GM21423 (cell line): ENCODE measurements around the gene MCHR1.

Source experiments
- ATAC-seq: cut with Tn5 transposase; IDR thresholded peaks from one replicate; pipeline ENCODE4 v1.9.1; 2021; ENCODE audit warnings: mild to moderate bottlenecking, moderate library complexity; ENCODE audit not compliant: unreplicated experiment

MCHR1 gene, protein sequence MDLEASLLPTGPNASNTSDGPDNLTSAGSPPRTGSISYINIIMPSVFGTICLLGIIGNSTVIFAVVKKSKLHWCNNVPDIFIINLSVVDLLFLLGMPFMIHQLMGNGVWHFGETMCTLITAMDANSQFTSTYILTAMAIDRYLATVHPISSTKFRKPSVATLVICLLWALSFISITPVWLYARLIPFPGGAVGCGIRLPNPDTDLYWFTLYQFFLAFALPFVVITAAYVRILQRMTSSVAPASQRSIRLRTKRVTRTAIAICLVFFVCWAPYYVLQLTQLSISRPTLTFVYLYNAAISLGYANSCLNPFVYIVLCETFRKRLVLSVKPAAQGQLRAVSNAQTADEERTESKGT

DNA sequence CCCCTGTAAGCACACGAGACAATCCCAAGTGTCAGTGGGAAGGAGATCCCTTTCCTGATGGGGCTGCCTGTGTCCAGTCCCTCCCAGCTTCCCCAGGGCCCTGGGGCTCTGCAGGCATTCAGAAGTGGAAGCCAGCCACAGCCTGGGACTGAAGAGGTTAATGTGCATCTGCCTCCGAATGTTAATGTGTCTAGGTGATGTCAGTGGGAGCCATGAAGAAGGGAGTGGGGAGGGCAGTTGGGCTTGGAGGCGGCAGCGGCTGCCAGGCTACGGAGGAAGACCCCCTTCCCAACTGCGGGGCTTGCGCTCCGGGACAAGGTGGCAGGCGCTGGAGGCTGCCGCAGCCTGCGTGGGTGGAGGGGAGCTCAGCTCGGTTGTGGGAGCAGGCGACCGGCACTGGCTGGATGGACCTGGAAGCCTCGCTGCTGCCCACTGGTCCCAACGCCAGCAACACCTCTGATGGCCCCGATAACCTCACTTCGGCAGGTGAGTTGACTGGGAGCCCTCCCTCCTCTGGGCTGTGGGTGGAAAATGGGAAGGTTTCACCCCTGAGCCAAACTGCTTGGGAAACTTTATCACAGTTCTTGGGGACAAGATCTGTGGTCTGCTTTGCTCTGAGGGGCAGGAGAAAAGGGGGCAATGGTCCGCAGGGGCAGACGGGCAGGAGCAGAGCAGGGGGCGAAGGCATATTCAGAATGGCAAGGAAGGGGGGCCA lies at the start of gene MCHR1:
TSS of gene MCHR1 (plus strand) at position 236 of the 715 bp plus-strand sequence. CDS start at position 405, 169 bp downstream.
- no peak for ATAC-seq

DNA sequence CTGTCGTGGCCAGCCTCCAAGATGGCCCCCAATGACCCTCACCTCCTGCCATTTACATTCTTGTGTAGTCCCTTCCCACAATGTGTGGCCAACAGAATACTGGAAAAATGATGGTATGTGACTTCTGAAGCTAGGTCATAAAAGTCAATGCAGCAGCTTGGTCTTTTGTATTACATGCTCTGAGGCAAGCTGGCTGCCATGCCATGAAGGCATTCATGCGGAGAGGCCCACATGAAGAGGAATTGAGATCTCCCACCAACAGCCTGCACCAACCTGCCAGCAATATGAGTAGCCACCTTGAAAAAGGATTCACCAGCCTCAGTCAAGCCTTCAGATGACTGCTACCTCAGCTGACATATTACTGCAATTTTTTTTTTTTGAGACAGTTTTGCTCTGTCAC lies 47.4 kb upstream of the MCHR1 start:
- ATAC-seq = no peak

DNA sequence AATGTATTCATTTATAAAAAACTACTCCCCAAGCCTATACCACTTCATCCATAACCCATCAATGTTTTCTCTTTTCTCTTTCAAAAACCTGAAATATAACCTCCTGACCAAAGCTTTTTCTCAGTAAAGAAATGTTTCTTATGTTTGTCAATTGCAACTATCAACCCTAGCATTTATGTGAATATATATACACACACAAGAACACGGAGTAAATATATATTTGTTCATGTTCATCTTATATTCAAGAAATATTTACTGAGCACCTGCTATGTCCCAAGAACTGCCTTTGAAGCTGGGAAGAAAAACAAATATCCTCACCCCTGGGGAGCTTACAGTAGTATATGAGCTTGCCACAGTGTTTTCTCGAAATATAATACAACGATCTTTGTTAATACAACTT lies 46.2 kb upstream of the MCHR1 start:
- ATAC-seq = no peak

DNA sequence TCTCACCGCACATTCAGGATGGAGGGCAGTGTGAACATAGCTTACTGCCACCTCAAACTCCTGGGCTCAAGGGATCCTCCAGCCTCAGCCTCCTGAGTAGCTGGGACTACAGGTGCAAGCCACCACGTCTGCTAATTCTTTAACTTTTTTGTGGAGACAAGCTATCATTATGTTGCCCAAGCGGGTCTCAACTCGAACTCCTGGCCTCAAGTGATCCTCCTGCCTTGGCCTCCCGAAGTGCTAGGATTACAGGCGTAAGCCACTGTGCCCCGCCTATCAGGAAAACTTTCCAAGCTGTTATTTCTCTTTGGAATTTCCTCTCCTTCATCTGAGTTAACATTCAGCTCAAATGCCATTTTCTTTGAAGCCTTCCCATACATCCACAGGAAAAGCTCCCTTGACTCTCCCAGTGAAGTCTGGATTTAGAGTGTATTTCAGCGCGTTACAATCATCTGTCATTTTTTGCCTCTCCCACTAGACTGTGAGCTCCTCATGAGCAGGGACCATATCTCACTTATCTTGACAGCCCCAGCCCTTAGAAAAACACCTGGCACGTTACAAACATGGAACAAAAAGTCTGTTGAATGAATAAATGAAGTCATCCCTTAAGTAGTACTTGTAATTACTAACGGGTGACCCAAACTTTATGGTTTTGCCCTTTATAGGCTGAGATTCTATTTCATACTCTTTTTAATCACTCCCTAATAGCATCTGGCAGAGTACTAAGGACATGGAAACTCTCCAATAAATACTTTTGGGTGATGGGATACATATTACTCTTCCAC lies 45.0 kb upstream of the MCHR1 start:
- no peak for ATAC-seq

DNA sequence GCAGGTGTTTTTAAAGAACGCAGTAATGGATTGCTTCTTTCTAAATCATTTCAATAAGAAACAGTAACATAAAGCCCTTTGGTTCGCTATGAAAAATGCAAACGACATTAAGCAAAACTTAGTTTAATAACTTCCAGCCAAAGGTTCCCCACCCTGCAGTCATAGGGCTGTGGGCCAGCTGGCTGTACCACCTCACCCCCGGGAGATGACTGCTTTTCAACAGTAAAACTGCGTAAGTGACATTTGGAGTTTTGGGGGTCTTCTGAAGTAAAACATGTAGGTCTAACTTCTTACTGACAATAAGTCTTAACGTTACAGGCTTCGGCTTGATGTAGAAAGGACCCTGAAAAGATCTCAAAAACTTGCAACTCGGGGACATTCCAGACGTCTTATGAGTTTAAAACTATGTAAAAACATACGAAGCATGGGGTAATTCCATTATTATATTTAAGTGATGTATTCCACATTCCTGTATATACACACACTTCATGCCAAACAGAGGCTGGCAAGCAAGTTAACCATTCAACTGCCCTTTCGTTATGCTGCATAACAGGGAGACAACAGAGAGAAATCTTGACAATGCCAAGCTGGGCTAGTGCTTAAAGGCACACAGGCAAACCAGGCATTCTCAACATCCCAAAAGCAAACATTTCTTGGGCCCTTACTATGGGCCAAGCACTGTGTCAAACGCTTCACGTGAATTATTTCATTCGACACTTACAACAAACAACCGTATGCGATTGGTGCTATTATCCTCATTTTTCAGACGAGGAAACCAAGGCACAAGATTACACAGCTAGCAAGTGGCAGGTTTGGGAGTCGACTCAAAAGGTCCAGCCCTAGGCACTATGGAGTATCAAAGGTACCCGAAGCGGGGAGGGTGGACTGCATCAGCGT lies 44.0 kb upstream of the MCHR1 start:
- no peak for ATAC-seq

DNA sequence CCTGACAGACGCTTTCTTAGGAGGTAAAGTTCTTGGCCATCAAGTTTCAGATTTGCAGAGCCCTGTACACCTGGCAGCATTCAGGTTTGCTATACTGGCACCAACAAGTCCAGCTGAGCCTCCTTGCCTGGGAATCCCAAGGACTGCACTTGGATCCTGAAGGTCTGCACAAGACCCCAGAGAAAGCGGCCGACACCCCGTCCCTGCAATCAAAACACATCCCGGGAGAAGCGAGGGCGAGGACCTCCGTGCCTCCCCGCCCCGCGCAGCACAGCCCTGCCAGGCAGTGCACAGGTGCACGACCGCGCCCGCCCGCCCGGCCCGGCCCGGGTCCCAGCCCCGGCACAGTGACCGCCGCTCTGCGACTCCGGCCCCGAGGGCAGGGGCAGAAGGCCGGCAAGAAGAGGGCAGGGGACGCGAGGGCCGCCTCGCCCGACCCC lies 43.3 kb upstream of the MCHR1 start:
- ATAC-seq = peak; percentile 10

DNA sequence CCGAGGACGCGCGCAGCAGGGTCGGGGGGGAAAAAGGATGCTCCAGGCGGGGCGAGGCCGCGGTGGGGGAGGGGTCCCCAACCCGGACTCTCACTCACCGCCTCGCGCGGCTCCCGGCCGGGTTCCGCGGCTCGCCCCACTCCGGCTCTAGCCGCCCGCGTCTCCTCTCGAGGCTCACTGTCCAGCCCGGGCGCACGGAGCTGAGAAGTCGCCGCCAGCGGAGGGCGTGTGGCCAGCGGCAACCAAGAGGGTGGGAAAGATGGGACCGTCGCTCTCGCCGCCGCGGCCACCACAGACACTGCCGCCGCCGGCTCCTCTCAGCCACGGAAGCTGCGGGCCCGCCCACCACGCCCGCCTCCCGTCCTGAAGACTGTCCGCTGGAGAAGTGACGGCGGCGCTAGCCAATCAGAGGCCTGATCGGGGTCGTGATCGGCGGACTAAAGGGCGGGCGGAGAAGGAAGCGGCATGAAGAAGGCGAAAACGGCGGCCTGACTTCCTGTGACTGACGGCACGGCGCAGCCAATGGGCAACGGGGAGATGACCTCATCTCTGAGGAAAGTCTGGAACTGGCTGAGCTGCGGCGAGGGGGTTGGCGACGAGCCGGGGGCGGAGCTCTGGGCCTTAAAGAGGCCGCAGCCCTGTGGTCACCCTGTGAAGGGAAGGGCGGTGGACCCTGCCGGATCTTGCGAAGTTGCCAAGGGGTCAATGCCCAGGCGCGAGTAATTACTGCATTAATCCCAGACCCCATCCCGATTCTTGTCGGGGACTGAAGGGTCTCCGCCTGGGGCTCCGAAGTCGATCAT lies 42.7 kb upstream of the MCHR1 start, which contains the start of gene MRTFA:
TSS of gene MRTFA (minus strand) at position 340 of the 803 bp plus-strand sequence.
- ATAC-seq = peak; percentile 86

DNA sequence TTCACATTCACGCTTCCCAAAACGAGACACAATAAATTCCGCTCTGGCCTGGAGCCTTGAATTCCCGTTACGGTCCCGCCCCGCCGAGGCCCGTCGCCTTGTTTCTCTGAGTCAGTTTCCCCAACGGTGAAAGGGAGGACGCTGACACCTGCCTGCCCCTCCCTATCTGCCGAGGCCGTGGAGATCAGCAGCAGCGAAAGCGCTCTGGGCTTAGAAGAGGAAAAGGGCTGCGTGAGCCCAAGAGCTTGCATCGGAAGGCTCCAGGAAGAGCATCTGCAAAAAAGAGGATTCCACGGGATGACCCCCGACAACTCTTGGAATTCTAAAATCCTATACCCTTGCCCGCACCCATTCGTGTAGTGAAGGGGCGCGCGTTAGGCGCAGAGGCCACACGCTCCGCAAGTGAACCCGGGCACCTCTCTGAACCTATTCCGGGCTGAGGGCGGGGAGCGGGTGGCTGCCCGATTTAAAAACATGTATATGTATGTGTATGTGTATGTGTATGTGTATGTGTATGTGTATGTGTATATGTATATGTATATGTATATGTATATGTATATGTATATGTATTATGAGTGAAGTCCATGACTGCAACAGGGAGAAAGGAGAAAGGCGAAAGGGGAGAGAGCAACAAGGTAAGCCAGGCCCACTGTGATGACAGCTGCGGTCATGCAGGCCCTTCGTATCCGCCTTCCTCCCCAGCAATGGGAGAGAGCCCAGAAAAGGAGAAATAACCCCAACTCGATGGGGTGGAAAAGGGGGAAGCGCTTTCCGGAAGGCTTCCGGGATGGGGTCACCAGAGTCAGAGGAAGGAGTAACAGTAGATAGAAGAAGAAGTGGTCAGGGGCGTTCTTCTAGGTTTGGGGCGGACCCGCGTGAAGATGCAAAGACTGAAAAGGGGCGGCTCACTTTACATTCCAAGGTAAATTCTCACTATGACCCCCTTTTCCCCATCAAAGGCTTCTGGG lies 41.8 kb upstream of the MCHR1 start:
- no peak for ATAC-seq

DNA sequence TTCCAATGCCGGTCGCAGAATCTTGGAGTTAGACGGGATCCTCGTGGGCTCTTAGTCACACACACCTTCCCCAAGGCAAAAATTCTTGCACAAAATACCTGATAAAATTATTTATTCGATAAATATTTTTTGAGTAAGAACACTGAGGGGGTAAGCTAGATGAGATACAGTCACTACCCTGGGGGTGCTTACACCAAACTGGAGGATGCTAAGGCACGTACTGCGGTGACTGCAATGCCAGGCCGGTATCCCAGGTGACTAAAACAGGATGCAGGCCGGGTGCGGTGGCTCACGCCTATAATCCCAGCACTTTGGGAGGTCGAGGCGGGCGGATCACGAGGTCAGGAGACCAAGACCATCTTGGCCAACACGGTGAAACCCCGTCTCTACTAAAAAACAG lies 41.0 kb upstream of the MCHR1 start:
- no peak for ATAC-seq

DNA sequence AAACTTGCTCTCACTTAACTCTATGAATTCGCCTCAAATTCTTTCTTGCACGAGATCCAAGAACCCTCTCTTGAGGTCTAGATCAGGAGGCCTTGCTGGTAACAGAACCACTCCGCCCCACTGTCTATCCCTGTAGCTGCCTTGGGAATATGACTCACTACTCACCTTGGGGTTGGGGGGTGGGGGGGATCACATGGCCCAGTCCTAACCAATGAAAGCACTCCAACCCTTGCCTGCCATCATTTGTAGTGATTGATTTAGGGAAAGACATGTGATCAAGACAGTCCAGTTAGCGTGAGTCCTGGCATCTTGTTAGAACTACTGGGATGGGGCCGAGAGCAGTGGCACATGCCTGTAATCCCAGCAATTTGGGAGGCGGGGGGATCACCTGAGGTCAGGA lies 38.0 kb upstream of the MCHR1 start:
- ATAC-seq = no peak

DNA sequence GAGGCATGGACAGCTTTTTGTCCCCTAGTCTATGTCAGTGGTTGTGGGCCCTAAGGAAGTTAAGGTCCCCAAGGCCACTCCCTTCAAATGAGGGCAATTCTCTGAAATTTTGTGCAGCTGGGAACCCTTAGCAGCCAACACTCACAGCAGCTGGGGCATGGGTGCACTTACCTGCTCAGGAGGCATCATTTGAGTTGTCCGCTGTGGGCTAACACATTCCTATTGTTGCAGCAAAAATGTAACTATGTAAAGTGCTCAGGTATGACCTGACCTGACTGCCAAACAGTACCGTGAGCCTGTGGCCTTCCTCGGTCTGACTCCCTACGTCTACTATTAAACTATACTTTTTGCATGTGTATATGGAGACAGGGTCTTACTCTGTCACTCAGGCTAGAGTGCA lies 37.0 kb upstream of the MCHR1 start:
- ATAC-seq = no peak

DNA sequence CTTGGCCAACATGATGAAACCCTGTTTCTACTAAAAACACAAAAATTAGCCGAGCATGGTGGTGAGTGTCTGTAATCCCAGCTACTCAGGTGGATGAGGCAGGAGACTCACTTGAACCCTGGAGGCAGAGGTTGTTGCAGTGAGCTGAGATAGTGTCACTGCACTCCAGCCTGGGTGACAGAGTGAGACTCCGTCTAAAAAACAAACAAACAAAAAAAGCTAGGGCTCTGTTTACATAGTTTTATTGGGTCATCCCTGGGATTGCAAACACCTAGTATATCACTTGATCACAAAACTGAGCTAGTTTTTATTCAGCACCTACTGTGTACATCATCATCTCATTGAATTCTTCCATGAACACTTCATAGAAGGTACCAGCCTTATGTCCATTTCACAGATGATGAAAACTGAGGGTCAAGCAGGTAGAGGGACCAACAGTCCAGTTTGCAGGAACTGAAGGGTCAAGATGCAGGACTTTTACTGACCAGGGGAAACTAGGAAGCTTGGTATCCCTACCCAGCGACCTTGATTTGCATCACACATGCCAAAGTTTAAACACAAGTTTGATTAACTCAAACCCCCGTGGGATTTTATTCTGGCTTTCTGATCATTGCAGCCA lies 33.6 kb upstream of the MCHR1 start:
- ATAC-seq = no peak

DNA sequence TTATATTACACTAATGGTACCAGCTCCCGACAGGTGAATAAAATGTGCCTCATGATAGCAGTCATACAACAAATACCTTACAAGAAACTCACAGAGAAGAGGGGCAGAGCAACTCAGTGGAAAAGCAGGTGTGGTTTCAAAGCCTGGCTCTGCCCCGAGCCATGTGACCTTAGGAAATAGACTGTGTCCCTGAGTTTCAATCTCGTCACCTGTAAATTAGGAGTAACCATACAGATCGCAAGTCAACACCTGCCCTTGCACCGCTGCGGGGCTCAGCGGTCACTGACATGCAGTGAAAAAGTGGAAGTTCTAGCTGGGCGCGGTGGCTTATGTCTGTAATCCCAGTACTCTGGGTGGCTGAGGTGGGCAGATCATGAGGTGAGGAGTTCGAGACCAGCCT lies 30.9 kb upstream of the MCHR1 start:
- no peak for ATAC-seq

DNA sequence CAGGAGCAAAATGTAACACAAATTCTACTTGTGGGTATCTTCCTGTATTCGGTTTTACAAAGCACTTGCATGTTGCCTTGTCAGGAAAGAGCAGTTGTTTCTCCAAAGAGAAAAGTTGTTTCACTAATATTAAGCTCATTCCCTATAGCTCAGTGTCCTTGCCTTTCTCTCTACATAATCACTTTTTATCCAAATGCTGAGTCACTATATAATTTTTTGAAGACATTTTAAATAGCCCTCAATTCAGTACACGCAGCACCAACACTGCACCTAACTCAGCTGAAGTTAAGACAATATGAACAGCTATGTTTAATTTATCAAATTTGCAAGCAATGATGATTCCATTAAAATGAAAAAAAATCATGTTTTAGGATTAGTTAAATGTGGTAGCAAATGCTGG lies 28.2 kb upstream of the MCHR1 start:
- ATAC-seq = no peak

DNA sequence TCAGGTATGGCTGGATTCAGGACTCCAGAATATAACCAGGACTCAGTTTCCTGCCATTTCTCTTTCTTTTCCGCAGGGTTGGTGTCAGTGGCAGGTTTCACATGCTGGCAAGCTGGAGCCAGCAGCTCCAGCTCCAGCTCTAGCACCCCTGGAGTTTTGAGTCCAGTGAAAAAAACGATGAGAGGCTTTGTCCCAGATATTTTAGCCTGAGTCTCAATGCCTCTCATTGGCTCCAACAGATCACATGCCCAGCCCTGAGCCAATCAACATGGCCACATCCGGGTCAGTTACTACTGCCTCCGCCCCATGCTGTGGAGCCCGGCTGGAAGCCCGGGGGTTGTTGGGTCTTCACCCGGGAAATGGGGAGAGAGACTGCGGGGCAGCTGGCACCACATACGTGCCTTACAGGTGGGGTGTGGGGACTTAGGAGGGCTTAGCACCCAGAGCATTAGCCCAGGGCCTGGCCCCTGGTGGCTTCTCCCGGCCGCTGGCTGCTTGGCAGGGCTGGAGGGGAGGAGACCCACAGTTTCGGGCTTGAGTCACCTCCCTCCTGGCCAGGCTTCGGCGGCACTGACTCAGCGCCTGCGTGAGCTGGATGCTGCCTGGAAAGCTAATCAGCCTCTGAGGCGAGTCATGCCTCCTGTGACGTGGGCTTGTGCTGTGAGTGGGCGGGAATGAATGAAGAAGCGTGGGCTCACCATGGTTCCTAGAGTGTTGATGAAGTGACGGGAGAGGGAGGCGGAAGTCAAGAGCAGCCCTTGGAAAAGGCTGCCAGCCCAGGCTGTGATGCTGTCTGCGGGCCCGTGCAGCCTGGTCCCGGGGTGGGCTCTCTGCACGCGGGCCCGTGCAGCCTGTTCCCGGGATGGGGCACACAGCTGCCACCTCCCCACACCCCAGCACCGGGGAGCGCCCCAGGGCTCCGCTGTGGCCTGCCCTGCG lies 27.5 kb upstream of the MCHR1 start:
- no peak for ATAC-seq

DNA sequence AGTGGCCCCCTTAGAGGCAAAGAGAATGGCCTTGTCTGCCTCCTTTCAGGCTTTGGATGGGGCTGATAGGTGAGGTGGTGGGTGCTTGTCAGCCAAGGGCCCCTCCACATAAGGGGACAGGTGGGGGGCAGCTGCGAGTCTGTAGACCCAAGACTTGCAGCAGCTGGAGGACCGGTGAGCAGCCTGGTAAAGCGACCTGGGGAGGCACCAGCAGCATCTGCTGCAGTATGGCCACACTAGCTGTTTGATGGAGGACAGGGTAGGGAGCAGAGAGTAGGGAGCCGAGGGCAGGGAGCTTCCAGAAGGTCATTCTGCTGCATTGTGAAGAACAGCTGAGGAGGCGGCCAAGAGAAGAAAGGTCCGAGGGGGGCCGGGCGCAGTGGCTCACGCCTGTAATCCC lies 25.9 kb upstream of the MCHR1 start:
- no peak for ATAC-seq
